GM23338 (cell line): ENCODE measurements around the gene FGG. TPM values are rescaled to one million over a fixed set of nuclear protein-coding genes. Genes with fewer than 3 reads are reported as not detected.

Experiments used
- ATAC-seq: fragments of 200-7000 bp; cut with Tn5 transposase; 3 replicates; pipeline ENCODE4 v1.9.1; 2020
- DNase-seq: peaks from one replicate; pipeline ENCODE4 v3.0.0-alpha.2; 2015; ENCODE audit warnings: low spot score
- H2AFZ ChIP-seq: fragments of 200-600 bp; sonication (generic); 2 replicates; pipeline ENCODE4 v1.8.0; 2016; ENCODE audit warnings: antibody characterized with exemption, mild to moderate bottlenecking, moderate library complexity
- H3F3A ChIP-seq: fragments of 200-600 bp; sonication (generic); replicated peaks from 2 replicates; pipeline ENCODE4 v1.8.0; 2017; ENCODE audit warnings: antibody characterized with exemption, mixed run types, low read depth
- H3K27ac ChIP-seq: fragments of 200-600 bp; sonication (generic); 2 replicates; pipeline ENCODE4 v1.6.1; 2016; ENCODE audit warnings: low read depth
- H3K27me3 ChIP-seq: fragments of 200-600 bp; sonication (generic); 2 replicates; pipeline ENCODE4 v1.8.0; 2016; ENCODE audit warnings: mild to moderate bottlenecking, mixed run types, moderate library complexity; ENCODE audit not compliant: insufficient read depth
- H3K36me3 ChIP-seq: fragments of 200-600 bp; sonication (generic); 2 replicates; pipeline ENCODE4 v1.8.0; 2016; ENCODE audit warnings: mild to moderate bottlenecking; ENCODE audit not compliant: insufficient read depth
- H3K4me1 ChIP-seq: fragments of 200-600 bp; sonication (generic); 2 replicates; pipeline ENCODE4 v1.8.0; 2016; ENCODE audit warnings: mild to moderate bottlenecking, moderate library complexity; ENCODE audit not compliant: insufficient read depth
- H3K4me2 ChIP-seq: fragments of 200-600 bp; sonication (generic); 2 replicates; pipeline ENCODE4 v1.7.1; 2017; ENCODE audit warnings: mixed run types
- H3K4me3 ChIP-seq: fragments of 200-600 bp; sonication (generic); 2 replicates; pipeline ENCODE4 v1.6.1; 2016; ENCODE audit warnings: mixed run types
- H3K79me2 ChIP-seq: fragments of 200-600 bp; sonication (generic); replicated peaks from 2 replicates; pipeline ENCODE4 v1.8.0; 2017; ENCODE audit warnings: mild to moderate bottlenecking; ENCODE audit not compliant: insufficient read depth
- H3K9me2 ChIP-seq: fragments of 200-600 bp; sonication (generic); 2 replicates; pipeline ENCODE4 v1.8.0; 2017; ENCODE audit not compliant: insufficient read depth
- H4K20me1 ChIP-seq: fragments of 200-600 bp; sonication (generic); replicated peaks from 2 replicates; pipeline ENCODE4 v1.8.0; 2017; ENCODE audit warnings: mild to moderate bottlenecking; ENCODE audit not compliant: insufficient read depth
- H3K27ac Mint-ChIP-seq: 2 replicates; pipeline ENCODE4 v1.8.0; 2020; ENCODE audit warnings: inconsistent platforms, mild to moderate bottlenecking, moderate library complexity, mixed read lengths
- H3K27me3 Mint-ChIP-seq: 3 replicates; pipeline ENCODE4 v1.8.0; 2022; ENCODE audit warnings: low read depth, mild to moderate bottlenecking, moderate library complexity, mixed read lengths, inconsistent platforms; ENCODE audit not compliant: insufficient read depth, poor library complexity
- H3K36me3 Mint-ChIP-seq: 3 replicates; pipeline ENCODE4 v1.8.0; 2021; ENCODE audit warnings: low read depth, mild to moderate bottlenecking, inconsistent platforms, moderate library complexity, mixed read lengths
- H3K4me1 Mint-ChIP-seq: 3 replicates; pipeline ENCODE4 v1.8.0; 2020; ENCODE audit warnings: mild to moderate bottlenecking, inconsistent platforms, mixed read lengths
- H3K4me3 Mint-ChIP-seq: 3 replicates; pipeline ENCODE4 v1.8.0; 2021; ENCODE audit warnings: moderate library complexity, mild to moderate bottlenecking, inconsistent platforms, mixed read lengths
- H3K9me3 Mint-ChIP-seq: 3 replicates; pipeline ENCODE4 v1.8.0; 2020; ENCODE audit warnings: moderate library complexity, mild to moderate bottlenecking, inconsistent platforms, mixed read lengths
- CREB1 ChIP-seq: fragments of 250-450 bp; sonication (Bioruptor Pico); IDR thresholded peaks from 2 replicates; pipeline ENCODE4 v1.5.0; 2020; ENCODE audit warnings: low read depth, mild to moderate bottlenecking, moderate library complexity
- CTCF ChIP-seq, 2 experiments: fragments of 200-600 bp in 1 of 2; sonication (generic) in 1 of 2; conservative IDR thresholded peaks; 2 replicates each; pipeline versions ENCODE4 v1.5.1 to v1.6.1; 2016 to 2017; ENCODE audit warnings: antibody characterized with exemption in 2 of 2, low read depth in 2 of 2, mild to moderate bottlenecking in 2 of 2, moderate library complexity in 1 of 2
- EZH2phosphoT487 ChIP-seq: fragments of 200-600 bp; sonication (generic); IDR thresholded peaks from one replicate; pipeline ENCODE4 v1.8.1; 2018; ENCODE audit warnings: antibody characterized with exemption; ENCODE audit not compliant: unreplicated experiment
- JUNB ChIP-seq: IDR thresholded peaks from one replicate; pipeline ENCODE4 v1.6.1; 2016; ENCODE audit warnings: antibody characterized with exemption; ENCODE audit not compliant: unreplicated experiment
- NANOG ChIP-seq: IDR thresholded peaks from 2 replicates; pipeline ENCODE4 v1.6.1; 2016; ENCODE audit warnings: antibody characterized with exemption, borderline replicate concordance
- POLR2AphosphoS5 ChIP-seq: IDR thresholded peaks from 2 replicates; pipeline ENCODE4 v1.6.1; 2016; ENCODE audit warnings: antibody characterized with exemption, low read depth
- REST ChIP-seq: IDR thresholded peaks from one replicate; pipeline ENCODE4 v1.6.1; 2018; ENCODE audit warnings: antibody characterized with exemption; ENCODE audit not compliant: unreplicated experiment
- STAT1 ChIP-seq: IDR thresholded peaks from one replicate; pipeline ENCODE4 v1.6.1; 2016; ENCODE audit warnings: antibody characterized with exemption; ENCODE audit not compliant: unreplicated experiment
- ZNF114 ChIP-seq: fragments of 250-450 bp; sonication (Bioruptor Pico); IDR thresholded peaks from 2 replicates; pipeline ENCODE4 v1.5.0; 2020; ENCODE audit warnings: mild to moderate bottlenecking, moderate library complexity
- ZNF331 ChIP-seq: fragments of 250-450 bp; sonication (Bioruptor Pico); IDR thresholded peaks from 2 replicates; pipeline ENCODE4 v1.5.0; 2020; ENCODE audit warnings: low read depth, mild to moderate bottlenecking, moderate library complexity
- ZNF462 ChIP-seq: fragments of 250-450 bp; sonication (Bioruptor Pico); IDR thresholded peaks from 2 replicates; pipeline ENCODE4 v1.5.0; 2020; ENCODE audit warnings: mild to moderate bottlenecking, moderate library complexity
- polyA plus RNA-seq: library from polyadenylated mRNA; unstranded; fragments of >200 nt; fragmentation: Nextera tagmentation; extraction: Ambion mirVana; gene quantifications from 2 replicates; pipeline ENCODE4 v1.2.1, GENCODE V29; 2016
- total RNA-seq: library from RNA; depleted of rRNA; stranded (reverse); fragments of >200 nt; shearing (Covaris generic); gene quantifications from 2 replicates; pipeline ENCODE4 v1.2.3, GENCODE V29; 2014
- TF ChIP-seq, protein P1 (sequence below): IDR thresholded peaks from 2 replicates; pipeline ENCODE4 v1.6.1; 2016; ENCODE audit warnings: antibody characterized with exemption

Gene FGG
- total and polyA plus RNA-seq, 2 experiments from 2014 or later = not detected

- Histone ChIP-seq H3K36me3 (no peaks in the 10 kb centered on the region), H2AFZ (no peak overlapping the region), H3K27me3 (no peaks in the 10 kb centered on the region), H3K4me3 (no peak overlapping the region), H3F3A (no peaks in the 10 kb centered on the region), H3K4me1 (0 out of 2 replicates have a peak, but pooled peaks cover 3% of the 10 kb centered on the region), H4K20me1 (no peaks in the 10 kb centered on the region), H3K9me2 (no peaks in the 10 kb centered on the region), H3K79me2 (no peaks in the 10 kb centered on the region), H3K27ac (no peak overlapping the region), H3K4me2 (no peak overlapping the region)
- no peak overlapping the region for H3K27ac Mint-ChIP-seq
- H3K36me3 Mint-ChIP-seq = no peaks in the 10 kb centered on the region
- H3K9me3 Mint-ChIP-seq = no peaks in the 10 kb centered on the region
- no peaks in the 10 kb centered on the region for H3K27me3 Mint-ChIP-seq
- no peak overlapping the region for H3K4me3 Mint-ChIP-seq
- H3K4me1 Mint-ChIP-seq = peaks cover 7% of the 10 kb centered on the region
- no peak for DNase-seq
- TF ChIP-seq CTCF (conservative IDR thresholded peaks at IDR 0.05; ENCODE audit: low read depth in 2 of 2) (no peak), ZNF114 (CRISPR knock-in tag) (no peak), JUNB (no peak), REST (no peak), POLR2AphosphoS5 (no peak), NANOG (no peak), STAT1 (no peak), CREB1 (no peak), EZH2phosphoT487 (no peak), ZNF462 (CRISPR knock-in tag) (no peak), ZNF331 (no peak)
- TF ChIP-seq, protein P1, sequence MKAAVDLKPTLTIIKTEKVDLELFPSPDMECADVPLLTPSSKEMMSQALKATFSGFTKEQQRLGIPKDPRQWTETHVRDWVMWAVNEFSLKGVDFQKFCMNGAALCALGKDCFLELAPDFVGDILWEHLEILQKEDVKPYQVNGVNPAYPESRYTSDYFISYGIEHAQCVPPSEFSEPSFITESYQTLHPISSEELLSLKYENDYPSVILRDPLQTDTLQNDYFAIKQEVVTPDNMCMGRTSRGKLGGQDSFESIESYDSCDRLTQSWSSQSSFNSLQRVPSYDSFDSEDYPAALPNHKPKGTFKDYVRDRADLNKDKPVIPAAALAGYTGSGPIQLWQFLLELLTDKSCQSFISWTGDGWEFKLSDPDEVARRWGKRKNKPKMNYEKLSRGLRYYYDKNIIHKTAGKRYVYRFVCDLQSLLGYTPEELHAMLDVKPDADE = no peak
- ATAC-seq = no peak
Observed at GRCh38 chr4:154606728-154607723, 5.4 kb downstream of the FGG start.
